G401 (cell line): ENCODE results near the gene PRICKLE4. TPM values are rescaled to one million over a fixed set of nuclear protein-coding genes. Genes with fewer than 3 reads are reported as not detected.

Experiments
- DNase-seq: peaks from one replicate; pipeline ENCODE4 v3.0.0-alpha.2; 2015; ENCODE audit warnings: low spot score
- in situ Hi-C: cut with HindIII; loops from 2 replicates; pipeline ENCODE4 v1.10.0; 2016; ENCODE audit warnings: low sequenced_read_pairs, mixed read lengths
- total RNA-seq: library from RNA; depleted of rRNA; stranded (reverse); fragments of >200 nt; shearing (Covaris generic); gene quantifications from 2 replicates; pipeline ENCODE4 v1.2.3, GENCODE V29; 2014; rRNA removed

The PRICKLE4 gene, protein sequence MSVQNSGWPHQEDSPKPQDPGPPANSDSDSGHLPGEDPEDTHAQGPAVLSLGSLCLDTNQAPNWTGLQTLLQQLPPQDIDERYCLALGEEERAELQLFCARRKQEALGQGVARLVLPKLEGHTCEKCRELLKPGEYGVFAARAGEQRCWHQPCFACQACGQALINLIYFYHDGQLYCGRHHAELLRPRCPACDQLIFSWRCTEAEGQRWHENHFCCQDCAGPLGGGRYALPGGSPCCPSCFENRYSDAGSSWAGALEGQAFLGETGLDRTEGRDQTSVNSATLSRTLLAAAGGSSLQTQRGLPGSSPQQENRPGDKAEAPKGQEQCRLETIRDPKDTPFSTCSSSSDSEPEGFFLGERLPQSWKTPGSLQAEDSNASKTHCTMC
- 7.7 TPM in 1 of 2 replicates, not detected in the other for total RNA-seq

DNA sequence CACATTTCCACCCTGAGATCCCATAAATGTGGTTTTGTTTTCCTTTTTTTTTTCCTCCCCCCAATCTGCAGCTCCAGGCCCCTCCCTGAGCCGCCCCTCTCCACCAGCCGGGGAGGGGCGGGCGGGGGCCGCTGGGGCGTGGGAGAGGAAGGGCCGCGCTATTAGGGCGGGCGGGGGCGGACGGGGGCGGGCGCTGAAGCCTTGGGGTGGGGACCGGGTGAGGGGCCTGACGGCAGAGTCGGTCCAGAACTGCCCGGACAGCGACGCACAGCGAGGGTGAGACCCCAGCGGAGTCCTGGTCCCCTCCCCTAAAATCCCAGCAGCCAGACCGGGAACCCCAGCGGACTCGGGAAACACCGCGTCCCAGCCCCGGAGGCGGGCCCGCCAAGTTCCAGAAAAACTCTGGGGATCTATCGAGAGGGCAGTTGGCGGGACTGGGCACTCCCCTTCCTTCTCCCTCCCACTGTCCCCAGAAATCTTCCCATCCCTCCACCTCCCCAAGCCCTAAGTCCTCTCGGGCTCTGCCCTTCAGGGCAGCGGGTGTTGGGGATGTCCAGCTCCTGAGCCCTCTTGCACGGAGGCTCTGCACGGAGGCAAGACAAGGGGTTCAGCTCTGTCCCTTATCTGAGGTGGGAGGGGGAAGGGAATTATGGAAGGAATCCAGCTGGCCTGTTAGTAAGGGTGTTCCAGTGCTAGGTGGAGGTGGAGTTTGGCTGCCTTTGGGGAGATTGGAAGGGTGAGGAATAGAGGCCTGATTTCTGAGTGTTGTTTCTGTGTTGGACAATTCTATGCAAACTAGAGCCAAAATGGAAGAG lies at the start of gene PRICKLE4:
Gene PRICKLE4, plus strand, starts transcription at position 232 of the 815 bp plus-strand sequence. CDS start 2,692 bp downstream, outside the sequence.
- in situ Hi-C loops, result loop anchor here (25.0 kb wide), 1 partner anchor 257 kb away; no protein-coding TSS in a partner anchor
- DNase-seq, result peak; percentile 57

DNA sequence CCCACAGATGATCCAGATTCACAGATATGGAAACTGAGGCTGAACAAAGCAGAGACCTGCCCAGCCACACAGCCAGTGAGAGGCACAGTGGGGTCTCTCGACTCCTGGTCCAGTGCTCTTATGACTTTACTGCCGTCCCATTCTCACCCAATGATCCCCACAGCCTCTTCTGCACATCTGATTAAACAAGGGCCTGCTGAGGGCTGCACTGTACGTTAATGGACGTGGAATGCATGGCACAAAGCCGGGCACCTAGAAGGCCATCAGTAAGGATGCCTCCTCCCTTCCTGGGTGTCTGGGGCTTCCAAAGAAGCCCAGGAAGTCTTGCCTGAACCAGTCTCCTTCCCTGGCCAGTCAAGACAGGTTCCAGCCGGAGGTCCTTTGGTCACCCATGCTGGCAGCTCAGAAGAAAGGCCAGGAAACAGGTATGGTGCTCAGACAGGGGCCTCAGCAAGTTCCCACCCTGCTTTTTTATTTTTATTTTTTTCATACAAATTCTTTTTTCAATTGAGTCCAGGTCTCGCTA lies 49.0 kb upstream of the PRICKLE4 start:
- no peak for DNase-seq
- in situ Hi-C loops, result no loop called here

DNA sequence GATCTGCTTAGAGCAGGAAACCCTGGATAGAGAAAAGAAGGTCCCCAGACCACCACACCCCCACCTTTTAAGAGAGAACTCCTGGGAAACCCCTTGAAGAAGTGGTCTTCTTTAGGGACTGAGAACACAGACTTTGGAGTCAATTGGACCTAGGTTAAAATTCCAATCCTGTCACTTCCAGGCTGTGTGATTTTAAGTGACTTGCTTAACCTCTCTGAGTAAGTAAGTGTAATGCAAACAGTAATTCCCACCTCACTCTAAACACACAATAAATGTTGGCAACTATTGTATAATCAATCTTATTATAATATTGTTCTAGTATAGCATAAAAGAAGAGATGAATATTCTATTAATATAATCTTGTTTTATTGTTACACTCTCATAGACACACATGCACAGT lies 48.4 kb upstream of the PRICKLE4 start:
- in situ Hi-C loops, result no loop called here
- DNase-seq, result no peak

DNA sequence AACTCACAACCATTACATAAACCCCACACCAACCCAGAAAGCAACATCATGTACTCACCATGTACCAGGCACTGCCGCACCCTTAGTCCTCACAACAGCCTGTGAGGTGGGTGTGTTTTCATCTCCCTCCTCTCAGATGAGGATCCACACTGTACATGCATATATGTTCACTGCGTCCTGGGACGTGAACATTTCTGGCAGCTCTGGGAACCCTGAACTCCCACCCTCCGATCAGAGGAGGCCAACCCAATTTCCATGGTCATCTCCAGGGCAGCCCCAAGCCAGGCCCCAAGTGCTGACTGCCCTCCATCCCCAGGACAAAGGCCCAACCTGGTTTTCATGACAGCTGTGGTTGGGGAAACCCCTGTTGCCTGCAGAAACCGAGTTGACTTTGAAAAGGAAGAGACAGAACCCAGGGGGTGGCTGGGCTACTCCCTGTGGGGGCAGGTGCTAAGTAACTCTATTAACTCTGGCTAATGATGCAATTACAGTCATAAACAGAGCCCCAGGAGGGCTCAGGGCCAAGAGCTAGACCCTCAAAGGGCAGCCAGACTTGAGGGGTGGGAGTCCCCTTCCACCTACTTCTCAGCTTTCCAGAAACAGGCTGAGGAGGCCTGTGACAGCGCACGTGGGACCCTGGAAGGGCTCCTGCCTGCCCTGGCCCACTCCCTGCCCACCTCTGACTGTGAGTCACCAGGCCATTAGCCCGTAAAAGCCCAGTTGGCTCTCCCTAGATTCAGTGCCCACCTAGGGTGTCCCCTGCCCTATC lies 47.8 kb upstream of the PRICKLE4 start:
- in situ Hi-C loops, result no loop called here
- DNase-seq, result no peak

DNA sequence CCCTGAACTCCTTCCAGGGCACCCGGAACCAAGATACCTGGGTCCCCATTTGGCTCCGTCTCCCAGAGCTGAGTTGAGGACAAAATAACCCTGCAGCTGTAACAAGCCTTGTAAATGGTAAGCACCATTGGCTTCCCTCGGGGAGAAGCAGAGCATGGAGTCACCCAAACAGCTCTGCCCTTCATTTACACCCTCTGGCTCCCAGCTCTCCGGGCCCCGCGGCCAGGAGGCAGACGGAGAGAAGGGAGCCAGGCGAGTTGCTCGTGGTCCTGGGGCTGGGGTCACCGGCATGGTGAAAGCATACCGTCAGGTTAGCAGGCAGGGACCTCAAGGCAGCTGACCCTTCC lies 47.2 kb upstream of the PRICKLE4 start:
- in situ Hi-C loops, result no loop called here
- DNase-seq, result peak; percentile 19

DNA sequence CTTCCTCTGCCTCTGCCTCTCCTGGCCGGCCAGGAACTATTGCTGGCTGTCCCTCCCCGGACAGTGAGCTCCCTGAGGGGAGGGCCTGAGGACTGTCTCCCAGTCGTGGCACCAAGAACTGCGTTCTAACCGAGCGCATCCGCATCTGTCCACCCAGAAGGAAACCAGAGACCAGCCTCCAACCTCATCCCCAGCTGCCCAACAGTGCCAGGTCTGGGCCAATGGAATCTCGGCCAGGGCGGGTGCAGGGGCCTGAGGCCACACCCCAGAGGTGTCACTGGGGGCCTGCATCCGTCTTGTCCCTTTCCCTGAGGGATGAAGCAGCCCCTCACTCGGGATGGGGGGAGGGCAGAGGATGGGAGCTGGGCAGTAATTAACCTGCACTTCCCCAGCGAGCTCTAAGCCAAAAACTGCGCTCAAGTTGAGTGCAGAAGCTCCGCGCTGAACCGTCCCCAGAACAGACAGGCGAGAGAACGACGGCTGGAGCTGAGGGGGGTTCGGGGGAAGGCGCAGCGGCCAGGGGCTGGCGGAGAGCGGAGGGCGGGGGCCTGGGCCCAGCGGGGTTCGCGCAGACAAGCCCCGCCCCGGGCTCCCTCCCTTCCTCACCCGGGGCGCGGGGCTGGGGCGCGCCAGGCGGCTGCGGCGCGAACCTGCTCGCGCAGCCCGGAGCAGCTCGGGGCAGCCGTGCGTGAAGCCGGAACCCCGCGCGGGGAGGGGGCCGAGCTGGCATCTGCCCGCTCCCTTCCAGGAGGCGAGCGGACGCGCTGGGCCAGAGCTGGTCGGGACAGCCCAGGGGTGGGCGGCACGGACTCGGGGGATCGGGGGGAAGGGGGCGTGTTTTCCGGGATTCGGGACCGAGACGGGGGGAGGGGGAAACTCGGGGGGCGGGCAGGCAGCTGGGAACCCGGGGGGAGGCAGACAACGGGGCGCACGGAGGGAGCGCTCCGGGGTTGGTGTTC lies 46.6 kb upstream of the PRICKLE4 start:
- DNase-seq, result peak; percentile 69
- in situ Hi-C loops, result no loop called here

DNA sequence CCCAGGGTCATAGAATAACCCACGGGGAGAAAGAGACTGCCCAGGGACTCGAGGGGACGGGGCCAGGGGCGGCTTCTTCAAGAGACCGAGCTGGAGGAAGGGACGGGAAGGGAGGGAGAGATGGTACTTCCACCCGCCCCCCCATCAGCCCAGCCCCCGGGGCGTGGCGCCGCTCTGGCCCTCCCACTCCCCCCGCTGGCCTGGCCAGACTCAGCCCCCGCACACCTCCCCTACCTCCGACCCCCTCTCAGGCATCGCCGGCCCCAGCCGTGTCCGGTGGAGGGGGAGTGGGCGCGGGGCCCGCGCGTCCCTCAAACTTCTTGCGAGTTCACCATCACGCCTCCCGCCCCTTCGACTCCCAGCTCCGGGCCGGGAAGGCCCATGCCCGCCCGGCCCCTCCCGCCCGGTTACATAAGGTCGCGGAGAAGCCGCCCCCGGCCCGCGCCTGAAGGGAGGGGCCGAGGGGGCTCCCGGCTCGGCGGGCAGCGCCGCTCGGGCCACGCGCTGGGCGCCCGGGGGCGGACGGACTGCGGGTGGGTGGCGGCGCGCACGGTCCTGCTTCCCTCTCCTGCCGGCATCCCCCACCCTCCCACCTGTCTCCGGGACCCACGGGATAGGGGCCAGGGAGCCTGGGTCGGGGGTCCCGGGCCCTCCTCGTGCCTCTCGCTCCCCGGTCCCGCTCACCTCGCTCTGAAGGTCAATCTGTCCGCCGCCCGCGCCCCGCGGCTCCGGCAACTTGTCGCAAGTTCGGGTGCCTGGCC lies 45.7 kb upstream of the PRICKLE4 start:
- in situ Hi-C loops, result no loop called here
- peak; percentile 82 for DNase-seq

DNA sequence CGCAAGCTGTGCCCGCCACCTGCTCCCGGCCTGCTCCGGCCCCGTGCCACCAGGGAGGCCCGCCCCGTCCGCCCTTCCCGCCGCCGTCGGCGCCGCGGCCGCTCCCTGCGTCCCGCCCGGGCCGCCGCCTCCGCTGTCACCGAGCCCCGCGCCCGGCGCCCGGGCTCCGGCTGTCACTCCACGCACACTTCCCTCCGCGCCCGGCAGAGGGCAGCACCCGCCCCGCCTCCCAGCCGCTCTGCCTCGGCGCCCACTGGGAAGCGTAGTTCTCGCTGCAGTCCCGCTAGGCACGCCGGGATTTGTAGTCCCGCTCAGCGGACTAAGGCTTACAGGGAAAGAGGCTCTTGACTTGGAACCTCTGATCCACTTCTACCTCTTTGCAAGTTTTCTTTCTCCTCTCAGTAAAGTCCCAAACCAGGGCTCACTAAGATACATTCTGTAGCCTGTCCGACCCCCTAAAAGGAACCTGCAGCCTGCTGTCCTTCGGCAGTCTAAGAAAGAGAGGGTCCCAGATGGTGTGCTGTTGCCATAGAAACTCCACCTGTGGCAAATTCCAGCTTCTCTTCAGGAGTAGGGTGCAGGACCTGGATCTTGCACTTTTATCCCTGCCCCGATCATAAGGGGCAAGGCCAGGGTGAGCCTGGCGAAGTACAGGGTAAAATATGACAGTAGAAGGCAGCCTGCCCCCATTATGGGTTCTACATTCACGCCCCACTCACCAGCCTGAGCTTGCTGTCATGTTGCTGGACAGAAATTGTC lies 45.0 kb upstream of the PRICKLE4 start, which contains the start of gene TFEB:
Gene TFEB, minus strand, starts transcription at position 182 of the 759 bp plus-strand sequence. CDS start 44,395 bp downstream, outside the sequence.
- peak; percentile 94 for DNase-seq
- in situ Hi-C loops, result no loop called here

DNA sequence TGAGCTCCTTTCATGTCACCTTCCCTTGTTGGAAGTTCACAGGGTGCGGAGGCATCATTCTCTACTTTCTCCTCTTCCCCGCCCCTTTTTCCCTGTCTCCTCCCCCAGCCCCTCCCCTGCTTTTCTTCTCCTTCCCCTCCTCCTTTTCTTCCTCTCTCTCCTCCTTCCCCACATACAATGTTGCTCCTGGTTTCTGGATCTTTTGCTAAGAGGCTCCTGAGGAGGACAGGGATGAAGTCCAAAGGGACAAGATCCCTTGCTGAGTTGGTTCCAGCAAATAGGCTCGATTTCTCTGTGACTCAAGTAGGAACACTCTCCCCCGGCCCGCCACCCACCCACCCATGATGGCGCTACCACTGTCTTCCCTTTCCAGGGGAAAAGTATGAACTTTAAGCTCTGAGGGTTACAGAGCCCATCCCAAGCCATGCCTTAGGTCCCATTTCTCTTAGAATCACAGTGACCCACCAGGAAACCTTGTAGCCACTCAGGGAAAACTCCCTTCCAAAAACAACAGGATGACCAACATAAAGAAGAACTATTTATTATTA lies 44.3 kb upstream of the PRICKLE4 start:
- in situ Hi-C loops, result no loop called here
- DNase-seq, result peak; percentile 27

DNA sequence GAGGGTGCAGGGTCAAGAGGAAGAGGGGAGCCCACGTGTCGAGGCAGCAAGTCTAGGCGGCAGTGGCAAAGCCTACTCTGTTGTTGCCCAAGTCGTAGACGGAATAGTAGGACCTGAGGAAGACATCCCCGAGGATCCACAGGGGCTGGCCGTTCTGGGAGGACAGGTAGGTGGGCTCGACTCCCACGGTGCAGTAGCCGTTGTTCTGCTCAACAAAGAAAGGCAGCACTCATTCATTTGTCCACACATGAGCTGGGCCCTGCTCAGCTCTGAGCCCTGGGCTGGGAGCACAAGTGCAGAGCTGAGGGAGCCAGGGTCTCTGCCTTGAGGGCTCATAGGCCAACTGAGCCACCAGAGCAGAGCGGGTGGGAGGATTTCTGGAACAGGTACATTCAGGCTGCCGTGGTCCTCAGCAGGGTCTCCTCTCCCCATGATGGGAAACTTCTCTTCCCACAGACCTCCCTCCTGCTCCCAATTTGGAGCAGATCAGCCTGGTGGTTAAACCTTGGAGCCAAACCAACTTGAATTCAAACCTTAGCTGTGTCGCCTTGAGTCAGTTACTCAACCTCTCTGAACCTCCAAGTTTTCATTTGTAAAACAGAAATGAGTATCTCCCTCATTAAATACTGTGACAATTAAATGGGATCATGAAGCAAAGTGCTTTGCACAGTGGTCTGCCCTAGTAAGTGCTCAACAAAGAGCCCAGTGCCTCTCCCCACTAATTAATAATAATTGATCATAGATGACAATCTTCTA lies 43.6 kb upstream of the PRICKLE4 start:
- no peak for DNase-seq
- in situ Hi-C loops, result no loop called here

DNA sequence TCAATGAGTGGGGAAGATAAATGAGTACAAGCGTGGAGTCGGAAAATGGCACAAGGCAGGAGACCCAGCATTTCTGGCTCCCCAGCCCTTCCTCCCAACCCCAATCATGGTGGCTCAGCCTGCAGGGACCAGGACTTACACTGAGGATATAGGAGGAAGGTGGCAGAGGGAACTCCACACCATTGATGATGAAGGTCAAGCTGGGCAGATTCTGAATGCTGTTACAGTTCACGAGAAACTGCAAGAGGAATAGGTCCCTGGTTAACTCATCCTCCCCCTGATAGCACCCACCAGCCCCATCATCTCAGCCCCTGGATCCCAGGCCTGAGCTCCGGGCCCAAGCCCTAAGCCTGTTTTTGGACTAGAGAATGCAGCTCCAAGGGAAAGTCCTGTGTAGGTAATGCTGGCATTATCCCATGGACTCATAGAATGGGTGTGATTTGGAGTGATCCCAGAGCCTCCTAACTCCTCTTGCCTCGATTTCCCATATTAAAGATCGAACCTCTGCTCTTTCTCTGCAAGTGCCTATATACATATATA lies 42.9 kb upstream of the PRICKLE4 start:
- in situ Hi-C loops, result no loop called here
- DNase-seq, result no peak

DNA sequence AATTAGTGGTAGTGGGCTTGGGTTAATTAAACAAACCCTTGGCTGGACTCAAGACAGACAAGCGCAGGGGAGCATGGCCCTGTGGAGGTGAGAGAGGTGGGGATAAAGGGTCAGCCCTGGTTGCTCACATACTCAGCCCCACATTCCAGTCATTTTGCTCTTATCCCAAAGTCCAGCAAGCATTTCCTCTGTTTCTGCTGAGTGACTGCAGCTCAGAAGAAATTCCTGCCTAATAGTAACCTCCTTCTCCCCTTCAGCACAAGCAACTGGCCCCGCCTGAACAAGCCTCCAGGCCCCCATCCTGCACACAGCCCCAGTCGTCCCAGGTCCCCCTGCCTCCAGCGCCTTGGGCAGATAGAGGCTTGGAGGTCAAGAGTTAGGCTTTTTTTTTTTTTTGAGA lies 41.5 kb upstream of the PRICKLE4 start:
- no peak for DNase-seq
- in situ Hi-C loops, result no loop called here

DNA sequence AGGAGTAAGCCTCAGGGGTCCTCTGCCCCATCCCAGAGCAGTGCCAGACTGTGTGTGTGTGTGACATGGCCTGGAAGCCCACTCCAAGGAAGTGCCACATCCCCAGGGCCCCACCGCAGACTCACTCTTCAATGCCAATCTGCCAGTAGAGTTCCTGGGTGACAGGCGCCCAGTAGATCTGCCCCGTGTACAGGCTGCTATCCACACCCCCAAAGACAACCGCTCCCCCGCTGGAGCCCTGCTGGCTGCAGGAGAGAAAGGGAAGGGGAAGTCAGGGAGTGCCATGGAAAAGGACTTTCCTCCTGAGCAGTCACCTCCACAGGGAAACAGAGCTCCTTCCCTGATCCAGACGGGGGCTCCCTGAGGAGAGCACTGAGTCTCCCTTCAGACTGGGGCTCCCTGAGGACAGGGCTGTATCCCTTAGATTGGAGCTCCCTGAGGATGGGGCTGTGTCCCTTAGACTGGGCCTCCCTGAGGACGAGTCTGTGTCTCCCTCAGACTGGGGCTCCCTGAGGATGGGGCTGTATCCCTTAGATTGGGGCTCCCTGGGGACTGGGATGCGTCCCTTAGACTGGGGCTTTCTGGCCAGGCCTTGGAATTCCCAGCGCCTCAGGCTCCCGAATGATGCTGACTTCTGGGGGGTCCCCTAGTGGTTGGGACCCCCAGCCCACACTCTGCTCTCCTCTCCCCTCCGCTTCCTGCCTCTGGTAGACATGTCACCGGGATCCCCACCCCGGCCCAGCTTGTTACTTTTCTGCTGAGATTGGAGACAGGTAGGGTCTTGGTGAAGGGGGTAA lies 40.0 kb upstream of the PRICKLE4 start:
- in situ Hi-C loops, result no loop called here
- DNase-seq, result no peak

DNA sequence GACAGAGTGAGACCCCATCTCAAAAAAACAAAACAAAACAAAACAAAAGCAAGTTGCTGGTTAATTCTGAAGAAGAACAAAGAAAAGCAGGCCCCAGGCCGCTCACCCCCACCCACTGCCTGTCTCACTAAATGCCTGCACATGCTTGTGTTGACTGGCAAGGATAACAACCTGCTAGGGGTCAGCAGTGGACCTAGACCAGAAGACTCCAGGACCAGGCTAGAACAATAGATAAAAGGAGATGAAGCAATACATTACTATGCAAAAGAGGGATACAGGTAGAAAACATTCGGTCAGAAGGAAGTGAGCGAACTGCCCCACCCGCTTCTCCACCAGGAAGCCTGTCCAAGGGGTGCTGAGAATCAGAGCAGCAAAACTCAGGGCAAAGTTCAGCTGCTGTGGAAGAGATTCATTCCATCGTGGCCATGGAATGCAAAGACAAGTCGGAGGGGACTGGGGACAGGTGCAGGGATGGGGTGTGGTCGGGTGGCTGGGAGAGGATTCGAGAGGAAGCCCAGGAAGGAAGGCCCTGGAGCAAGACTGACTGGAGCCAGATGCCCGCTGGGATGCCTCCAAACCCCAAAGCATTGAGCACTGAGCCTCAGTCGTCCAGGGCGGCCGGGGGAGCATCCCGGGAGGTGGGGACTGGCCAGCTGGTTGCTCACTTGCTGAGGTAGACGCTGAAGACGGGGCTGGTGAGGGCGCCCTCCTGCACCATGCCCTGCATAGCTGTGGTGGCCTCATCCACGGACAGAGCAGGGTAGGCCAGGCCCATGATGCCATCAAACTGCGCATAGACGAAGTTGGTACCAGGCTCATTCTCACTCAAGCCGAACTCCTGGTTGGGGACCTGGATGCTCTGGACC lies 38.7 kb upstream of the PRICKLE4 start:
- DNase-seq, result no peak
- in situ Hi-C loops, result no loop called here
